Activated naive CD4-positive, alpha-beta T cell treated with anti-CD3 and anti-CD28 coated beads, Interleukin-2, amount 10 ng/mL, durations not matched to agents 7 days and 5 days (primary cell): ENCODE measurements around the gene GALNS.

ENCODE experiments used
- CTCF ChIA-PET: fragments of 350-600 bp; sonication (Branson Sonifier 250); formaldehyde crosslinking; loops from one replicate; lab custom pipeline; 2021; ENCODE audit warnings: antibody characterized with exemption; lab: Charles Lee
- DNase-seq: peaks from one replicate; pipeline ENCODE4 v3.0.0-alpha.2; 2020
- H3K27ac Mint-ChIP-seq: one replicate; pipeline ENCODE4 v1.8.0; 2021; ENCODE audit warnings: mild to moderate bottlenecking, moderate library complexity, mixed read lengths
- H3K27me3 Mint-ChIP-seq: one replicate; pipeline ENCODE4 v1.8.0; 2021; ENCODE audit warnings: mild to moderate bottlenecking, mixed read lengths
- H3K36me3 Mint-ChIP-seq: one replicate; pipeline ENCODE4 v1.8.0; 2021; ENCODE audit warnings: mixed read lengths
- H3K4me1 Mint-ChIP-seq: one replicate; pipeline ENCODE4 v1.8.0; 2021; ENCODE audit warnings: mixed read lengths
- H3K4me3 Mint-ChIP-seq: one replicate; pipeline ENCODE4 v1.8.0; 2021; ENCODE audit warnings: mild to moderate bottlenecking, moderate library complexity, mixed read lengths
- H3K9me3 Mint-ChIP-seq: one replicate; pipeline ENCODE4 v1.8.0; 2021; ENCODE audit warnings: mixed read lengths

Gene GALNS, protein sequence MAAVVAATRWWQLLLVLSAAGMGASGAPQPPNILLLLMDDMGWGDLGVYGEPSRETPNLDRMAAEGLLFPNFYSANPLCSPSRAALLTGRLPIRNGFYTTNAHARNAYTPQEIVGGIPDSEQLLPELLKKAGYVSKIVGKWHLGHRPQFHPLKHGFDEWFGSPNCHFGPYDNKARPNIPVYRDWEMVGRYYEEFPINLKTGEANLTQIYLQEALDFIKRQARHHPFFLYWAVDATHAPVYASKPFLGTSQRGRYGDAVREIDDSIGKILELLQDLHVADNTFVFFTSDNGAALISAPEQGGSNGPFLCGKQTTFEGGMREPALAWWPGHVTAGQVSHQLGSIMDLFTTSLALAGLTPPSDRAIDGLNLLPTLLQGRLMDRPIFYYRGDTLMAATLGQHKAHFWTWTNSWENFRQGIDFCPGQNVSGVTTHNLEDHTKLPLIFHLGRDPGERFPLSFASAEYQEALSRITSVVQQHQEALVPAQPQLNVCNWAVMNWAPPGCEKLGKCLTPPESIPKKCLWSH

DNA sequence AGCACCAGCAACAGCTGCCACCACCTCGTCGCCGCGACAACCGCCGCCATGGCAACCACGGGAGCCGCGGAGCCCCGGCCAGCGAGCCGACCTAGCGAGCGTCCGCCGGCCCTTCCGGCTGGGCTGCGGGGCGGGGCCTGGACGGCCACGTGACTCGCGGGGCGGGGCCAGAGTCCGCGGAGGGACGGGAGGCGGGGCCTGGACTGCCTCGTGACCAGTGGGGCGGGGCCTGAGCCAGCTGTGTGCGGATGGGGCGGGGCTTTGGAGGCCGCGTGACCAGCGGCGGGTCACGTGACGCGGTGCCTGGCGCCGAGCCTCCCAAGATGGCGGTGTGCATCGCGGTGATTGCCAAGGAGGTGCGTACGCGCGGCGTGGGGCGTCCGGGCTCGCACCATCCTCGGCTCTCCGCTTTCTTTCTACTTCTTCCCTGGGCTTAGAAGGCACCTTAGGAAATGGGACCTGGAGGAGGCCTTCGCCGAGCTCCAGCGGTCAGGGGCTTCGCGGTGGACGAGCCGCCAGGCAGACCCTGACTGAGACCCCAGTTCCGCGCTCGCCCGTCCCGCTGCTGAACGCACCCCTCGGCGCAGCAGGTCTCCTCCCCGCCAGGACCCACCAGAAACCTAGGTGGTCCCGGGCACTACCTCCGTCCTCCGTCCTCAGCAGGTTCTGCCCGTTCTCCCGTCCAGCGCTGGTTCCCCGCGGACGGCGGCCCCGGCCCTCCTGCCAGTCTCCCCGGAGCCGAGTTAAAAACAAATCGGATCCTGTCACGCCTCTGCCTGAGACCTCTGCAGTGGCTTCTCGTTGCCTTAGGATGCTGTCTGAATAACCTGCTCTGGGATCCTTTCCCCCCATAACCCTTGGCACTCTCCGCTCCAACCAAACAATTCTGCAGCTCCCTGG, at the start of gene GALNS, which contains the start of gene TRAPPC2L:
TSS of gene GALNS (minus strand) at position 120 of the 900 bp plus-strand sequence. CDS start at position 50, 70 bp downstream.
TSS of gene TRAPPC2L (plus strand) at position 300 of the 900 bp plus-strand sequence. CDS start at position 324, 24 bp downstream.
- Mint-ChIP-seq H3K4me1 (peaks cover 34% of the 10 kb centered on the region), H3K9me3 (no peaks in the 10 kb centered on the region), H3K27me3 (no peaks in the 10 kb centered on the region), H3K27ac (peak within 1 kb of the TSS; percentile 87), H3K4me3 (peak within 1 kb of the TSS; percentile 90), H3K36me3 (peaks cover 16% of the 10 kb centered on the region)
- peak; percentile 99 for DNase-seq
- CTCF ChIA-PET, result interaction anchor here (0.7 to 2.1 kb wide), 14 partner anchors 9 to 359 kb away, joined by 3 to 14 read pairs (median 5); partner anchors contain the start of gene PABPN1L

- Mint-ChIP-seq H3K9me3 (no peaks in the 10 kb centered on the region), H3K4me1 (no peaks in the 10 kb centered on the region), H3K4me3 (no peak overlapping the region), H3K36me3 (no peaks in the 10 kb centered on the region), H3K27me3 (no peaks in the 10 kb centered on the region), H3K27ac (no peak overlapping the region)
- CTCF ChIA-PET, result no interaction called here
- DNase-seq, result no peak
Observed at GRCh38 chr16:88906020-88906419, 49.3 kb upstream of the GALNS start.

- no peak overlapping the region for H3K27ac Mint-ChIP-seq
- no peaks in the 10 kb centered on the region for H3K4me1 Mint-ChIP-seq
- H3K36me3 Mint-ChIP-seq, result no peaks in the 10 kb centered on the region
- H3K4me3 Mint-ChIP-seq, result no peak overlapping the region
- no peaks in the 10 kb centered on the region for H3K9me3 Mint-ChIP-seq
- DNase-seq, result no peak
- no peaks in the 10 kb centered on the region for H3K27me3 Mint-ChIP-seq
- CTCF ChIA-PET, result no interaction called here
Observed at GRCh38 chr16:88905563-88905962, 48.8 kb upstream of the GALNS start.

- H3K9me3 Mint-ChIP-seq, result no peaks in the 10 kb centered on the region
- H3K4me1 Mint-ChIP-seq, result no peaks in the 10 kb centered on the region
- CTCF ChIA-PET, result no interaction called here
- H3K27me3 Mint-ChIP-seq, result no peaks in the 10 kb centered on the region
- H3K36me3 Mint-ChIP-seq, result no peaks in the 10 kb centered on the region
- H3K27ac Mint-ChIP-seq, result no peak overlapping the region
- H3K4me3 Mint-ChIP-seq, result no peak overlapping the region
- no peak for DNase-seq
Observed at GRCh38 chr16:88904676-88905365, 48.1 kb upstream of the GALNS start.

DNA sequence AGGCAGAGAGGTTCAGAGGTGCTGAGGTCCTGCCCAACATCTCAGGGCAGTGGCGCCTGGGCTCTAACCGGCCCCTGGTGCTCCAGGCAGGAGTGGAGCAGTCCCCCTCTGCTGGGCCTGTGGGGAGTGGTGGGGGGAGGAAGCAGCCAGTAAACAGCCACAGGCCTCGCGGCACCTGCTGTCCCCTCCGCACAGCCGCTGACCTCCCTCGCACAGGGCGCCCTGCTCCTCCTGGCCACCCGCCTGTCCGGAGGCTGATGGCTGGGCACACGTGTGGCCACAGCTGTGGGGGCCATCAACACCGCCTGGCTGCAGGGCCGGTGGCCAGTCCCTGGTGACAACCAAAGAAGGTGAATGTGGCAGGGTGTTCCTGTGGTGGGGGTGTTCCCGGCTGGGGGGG, 46.5 kb upstream of the GALNS start:
- CTCF ChIA-PET, result no interaction called here
- no peak overlapping the region for H3K27ac Mint-ChIP-seq
- no peak for DNase-seq
- no peak overlapping the region for H3K4me3 Mint-ChIP-seq
- no peaks in the 10 kb centered on the region for H3K9me3 Mint-ChIP-seq
- H3K27me3 Mint-ChIP-seq, result no peaks in the 10 kb centered on the region
- no peaks in the 10 kb centered on the region for H3K36me3 Mint-ChIP-seq
- no peaks in the 10 kb centered on the region for H3K4me1 Mint-ChIP-seq

GRCh38 chr16:88902744-88903143, 46.0 kb upstream of the GALNS start:
- Mint-ChIP-seq H3K36me3 (no peaks in the 10 kb centered on the region), H3K27me3 (no peaks in the 10 kb centered on the region), H3K27ac (no peak overlapping the region), H3K4me1 (no peaks in the 10 kb centered on the region), H3K4me3 (no peak overlapping the region), H3K9me3 (no peaks in the 10 kb centered on the region)
- CTCF ChIA-PET, result no interaction called here
- DNase-seq, result no peak

GRCh38 chr16:88901718-88902337, 45.1 kb upstream of the GALNS start:
- H3K4me1 Mint-ChIP-seq, result no peaks in the 10 kb centered on the region
- H3K9me3 Mint-ChIP-seq, result no peaks in the 10 kb centered on the region
- no peak overlapping the region for H3K27ac Mint-ChIP-seq
- H3K36me3 Mint-ChIP-seq, result no peaks in the 10 kb centered on the region
- no peak for DNase-seq
- CTCF ChIA-PET, result no interaction called here
- H3K27me3 Mint-ChIP-seq, result no peaks in the 10 kb centered on the region
- H3K4me3 Mint-ChIP-seq, result no peak overlapping the region

DNA sequence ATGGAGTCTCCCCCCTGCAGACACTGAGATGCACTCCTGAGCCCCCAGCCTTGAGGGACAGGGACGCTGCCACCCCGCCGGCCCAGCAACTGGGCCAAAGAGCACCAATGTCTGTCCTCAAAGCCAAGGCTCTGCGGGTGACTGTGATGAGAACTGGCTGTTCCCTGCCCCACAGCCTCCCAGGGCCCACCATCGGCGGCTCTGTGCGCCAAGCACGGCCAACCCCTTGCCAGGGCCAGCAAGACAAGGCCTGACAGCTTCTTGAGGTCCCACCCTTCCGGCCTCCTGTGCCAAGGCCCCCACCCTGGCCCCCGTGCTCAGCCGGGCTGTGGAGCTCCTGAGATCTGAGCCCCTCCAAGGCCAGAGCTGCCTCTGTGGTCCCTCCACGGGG, 43.9 kb upstream of the GALNS start:
- no peaks in the 10 kb centered on the region for H3K36me3 Mint-ChIP-seq
- H3K27me3 Mint-ChIP-seq, result no peaks in the 10 kb centered on the region
- H3K9me3 Mint-ChIP-seq, result no peaks in the 10 kb centered on the region
- H3K27ac Mint-ChIP-seq, result no peak overlapping the region
- CTCF ChIA-PET, result no interaction called here
- no peak overlapping the region for H3K4me3 Mint-ChIP-seq
- DNase-seq, result no peak
- H3K4me1 Mint-ChIP-seq, result no peaks in the 10 kb centered on the region

GRCh38 chr16:88899901-88900661, 43.3 kb upstream of the GALNS start:
- Mint-ChIP-seq H3K4me3 (no peak overlapping the region), H3K9me3 (no peaks in the 10 kb centered on the region), H3K27ac (no peak overlapping the region), H3K36me3 (no peaks in the 10 kb centered on the region), H3K4me1 (no peaks in the 10 kb centered on the region), H3K27me3 (no peaks in the 10 kb centered on the region)
- no peak for DNase-seq
- CTCF ChIA-PET, result no interaction called here

GRCh38 chr16:88897696-88898425, 41.1 kb upstream of the GALNS start:
- Mint-ChIP-seq H3K9me3 (no peaks in the 10 kb centered on the region), H3K36me3 (no peaks in the 10 kb centered on the region), H3K27ac (no peak overlapping the region), H3K27me3 (no peaks in the 10 kb centered on the region), H3K4me3 (no peak overlapping the region), H3K4me1 (no peaks in the 10 kb centered on the region)
- no peak for DNase-seq
- CTCF ChIA-PET, result no interaction called here

- Mint-ChIP-seq H3K27ac (no peak overlapping the region), H3K36me3 (no peaks in the 10 kb centered on the region), H3K27me3 (no peaks in the 10 kb centered on the region), H3K9me3 (no peaks in the 10 kb centered on the region), H3K4me3 (no peak overlapping the region), H3K4me1 (no peaks in the 10 kb centered on the region)
- DNase-seq, result no peak
- CTCF ChIA-PET, result no interaction called here
Observed at GRCh38 chr16:88896238-88897070, 39.7 kb upstream of the GALNS start.

DNA sequence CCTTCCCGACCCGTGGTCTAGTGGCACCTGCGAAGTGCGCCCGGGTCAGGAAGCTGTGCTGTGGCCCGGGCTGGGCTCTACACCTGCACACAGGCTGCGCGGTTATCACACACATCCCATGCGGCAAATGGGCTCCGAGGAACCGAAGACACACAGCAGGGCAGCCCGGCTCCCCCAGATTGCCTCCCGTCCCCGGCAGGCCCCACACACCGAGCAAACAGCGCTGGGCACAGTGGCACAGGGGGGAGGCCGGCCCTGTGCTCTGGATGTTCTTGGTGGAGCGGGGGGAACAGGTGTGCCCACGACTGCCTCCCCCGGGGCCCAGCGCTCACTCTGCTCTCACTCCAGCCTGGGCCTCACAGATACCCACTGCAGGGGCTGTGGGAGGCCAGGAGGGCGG, 38.6 kb upstream of the GALNS start:
- CTCF ChIA-PET, result no interaction called here
- no peaks in the 10 kb centered on the region for H3K9me3 Mint-ChIP-seq
- no peaks in the 10 kb centered on the region for H3K4me1 Mint-ChIP-seq
- H3K4me3 Mint-ChIP-seq, result no peak overlapping the region
- no peak overlapping the region for H3K27ac Mint-ChIP-seq
- no peak for DNase-seq
- H3K27me3 Mint-ChIP-seq, result no peaks in the 10 kb centered on the region
- H3K36me3 Mint-ChIP-seq, result no peaks in the 10 kb centered on the region
